Measurements from ENCODE around the gene PILRB. TPM values are rescaled to one million over a fixed set of nuclear protein-coding genes. Genes with fewer than 3 reads are reported as not detected.

The PILRB gene
- total RNA-seq, 1 experiment from 2014 or later, result 119 TPM

GRCh38 chr7:100386940-100387339, 29.0 kb downstream of the PILRB start:
- Histone ChIP-seq H4K20me1 (ENCODE audit: insufficient read depth) (no peaks in the 10 kb centered on the region), H3K27me3 (ENCODE audit: insufficient read depth, low read depth) (peaks cover 3% of the 10 kb centered on the region; the same call in 1 of the 2 replicates), H3K4me3 (no peak overlapping the region), H3F3A (ENCODE audit: insufficient read depth, low read depth) (no peaks in the 10 kb centered on the region), H3K4me2 (no peak overlapping the region), H3K4me1 (replicated peaks; ENCODE audit: insufficient read depth) (no peaks in the 10 kb centered on the region), H3K9me2 (ENCODE audit: insufficient read depth) (no peaks in the 10 kb centered on the region), H3K36me3 (ENCODE audit: low read depth) (no peaks in the 10 kb centered on the region), H2AFZ (no peak overlapping the region), H3K79me2 (ENCODE audit: low read depth) (no peaks in the 10 kb centered on the region), H3K9me3 (ENCODE audit: insufficient read depth, low read depth) (no peaks in the 10 kb centered on the region), H3K27ac (no peak overlapping the region)
- intact Hi-C loops (cut with micrococcal nuclease; ENCODE audit: unreplicated experiment), result no loop called here
- CTCF ChIA-PET, result no interaction called here
- BruUV-seq (replicated peaks), result no TSS peak
- TF ChIP-seq CTCF (conservative IDR thresholded peaks at IDR 0.05) (no peak), EZH2 (IDR thresholded peaks at IDR 0.05; ENCODE audit: low read depth) (no peak)
- DNase-seq, result no peak
- POLR2A ChIA-PET (ENCODE audit: unreplicated experiment), result interaction anchor here (0.6 kb wide), 1 partner anchor 51 kb away, joined by 5 read pairs; no protein-coding TSS in a partner anchor

DNA sequence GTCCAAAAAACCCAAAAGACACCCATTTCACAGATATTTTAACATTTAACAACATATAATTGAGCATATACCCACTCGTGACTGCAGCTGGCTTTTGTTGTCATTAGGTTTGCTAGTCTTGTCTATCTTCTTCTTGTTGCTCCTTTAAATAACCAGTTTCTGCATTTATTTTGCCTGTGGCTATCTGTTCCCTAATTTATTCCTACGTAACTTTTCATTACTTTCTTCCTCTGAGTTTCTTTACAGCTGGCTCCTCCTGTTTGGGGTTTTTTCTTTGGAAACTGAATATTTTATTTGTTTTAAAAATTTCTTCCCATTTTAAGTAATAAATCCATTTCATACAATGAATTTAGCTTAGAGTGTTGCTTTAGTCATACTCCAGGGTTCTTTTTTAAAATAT, 29.8 kb downstream of the PILRB start:
- H3K79me2 ChIP-seq (ENCODE audit: low read depth), result no peaks in the 10 kb centered on the region
- TF ChIP-seq CTCF (conservative IDR thresholded peaks at IDR 0.05) (no peak), EZH2 (IDR thresholded peaks at IDR 0.05; ENCODE audit: low read depth) (no peak)
- POLR2A ChIA-PET (ENCODE audit: unreplicated experiment), result interaction anchor here (0.6 to 0.7 kb wide), 2 partner anchors 11 to 211 kb away, joined by 3 to 8 read pairs; partner anchors contain the start of gene GPC2
- intact Hi-C loops (cut with micrococcal nuclease; ENCODE audit: unreplicated experiment), result no loop called here
- H4K20me1 ChIP-seq (ENCODE audit: insufficient read depth), result no peaks in the 10 kb centered on the region
- H2AFZ ChIP-seq, result no peak overlapping the region
- no peaks in the 10 kb centered on the region for H3K9me3 ChIP-seq (ENCODE audit: insufficient read depth, low read depth)
- H3K36me3 ChIP-seq (ENCODE audit: low read depth), result no peaks in the 10 kb centered on the region
- no peak overlapping the region for H3K27ac ChIP-seq
- no peak overlapping the region for H3K4me2 ChIP-seq
- BruUV-seq (replicated peaks), result no TSS peak
- H3K4me1 ChIP-seq (replicated peaks; ENCODE audit: insufficient read depth), result no peaks in the 10 kb centered on the region
- no peak overlapping the region for H3K4me3 ChIP-seq
- H3K27me3 ChIP-seq (ENCODE audit: insufficient read depth, low read depth), result peaks cover 3% of the 10 kb centered on the region; the same call in 1 of the 2 replicates
- H3F3A ChIP-seq (ENCODE audit: insufficient read depth, low read depth), result no peaks in the 10 kb centered on the region
- CTCF ChIA-PET, result no interaction called here
- H3K9me2 ChIP-seq (ENCODE audit: insufficient read depth), result no peaks in the 10 kb centered on the region
- no peak for DNase-seq

GRCh38 chr7:100389437-100390088, 31.6 kb downstream of the PILRB start:
- POLR2A ChIA-PET (ENCODE audit: unreplicated experiment), result interaction anchor here (0.7 kb wide), 1 partner anchor 248 kb away, joined by 13 read pairs; no protein-coding TSS in a partner anchor
- no peak overlapping the region for H3K27ac ChIP-seq
- H3K4me2 ChIP-seq, result no peak overlapping the region
- H3K9me3 ChIP-seq (ENCODE audit: insufficient read depth, low read depth), result no peaks in the 10 kb centered on the region
- H2AFZ ChIP-seq, result no peak overlapping the region
- no peak for DNase-seq
- BruUV-seq (replicated peaks), result no TSS peak
- no peaks in the 10 kb centered on the region for H3K36me3 ChIP-seq (ENCODE audit: low read depth)
- CTCF ChIA-PET, result no interaction called here
- H3K27me3 ChIP-seq (ENCODE audit: insufficient read depth, low read depth), result peaks cover 3% of the 10 kb centered on the region; the same call in 1 of the 2 replicates
- H3K79me2 ChIP-seq (ENCODE audit: low read depth), result no peaks in the 10 kb centered on the region
- H3F3A ChIP-seq (ENCODE audit: insufficient read depth, low read depth), result no peaks in the 10 kb centered on the region
- intact Hi-C loops (cut with micrococcal nuclease; ENCODE audit: unreplicated experiment), result no loop called here
- H3K9me2 ChIP-seq (ENCODE audit: insufficient read depth), result no peaks in the 10 kb centered on the region
- no peaks in the 10 kb centered on the region for H3K4me1 ChIP-seq (replicated peaks; ENCODE audit: insufficient read depth)
- no peak for TF ChIP-seq CTCF (conservative IDR thresholded peaks at IDR 0.05)
- no peak for TF ChIP-seq EZH2 (IDR thresholded peaks at IDR 0.05; ENCODE audit: low read depth)
- no peak overlapping the region for H3K4me3 ChIP-seq
- no peaks in the 10 kb centered on the region for H4K20me1 ChIP-seq (ENCODE audit: insufficient read depth)
